OCI-LY7 (cell line): ENCODE measurements around the gene ZNF333. TPM values are rescaled to one million over a fixed set of nuclear protein-coding genes. Genes with fewer than 3 reads are reported as not detected.
A peak's percentile ranks its signal among the peaks of the same experiment; 100 is the strongest.

Source experiments
- BruUV-seq: library from RNA; stranded (reverse); fragments of 400-500 nt; replicated peaks from 2 replicates; lab custom pipeline; 2021; lab: Mats Ljungman, UMichigan
- CTCF ChIA-PET: fragments of 300-600 bp; sonication (Branson Sonifier 250); formaldehyde crosslinking; loops from one replicate; lab custom pipeline; 2022; ENCODE audit warnings: antibody characterized with exemption; ENCODE audit not compliant: unreplicated experiment; lab: Charles Lee
- POLR2A ChIA-PET: fragments of 300-600 bp; sonication (Branson Sonifier 250); formaldehyde crosslinking; loops from one replicate; lab custom pipeline; 2022; ENCODE audit warnings: antibody characterized with exemption; lab: Charles Lee
- DNase-seq: peaks from one replicate; pipeline ENCODE4 v3.0.0-alpha.2; 2015; ENCODE audit warnings: low spot score
- H2AFZ ChIP-seq: fragments of 200-600 bp; sonication (generic), shearing (Covaris generic); 2 replicates; pipeline ENCODE4 v1.6.1; 2014; ENCODE audit warnings: mild to moderate bottlenecking, antibody characterized with exemption, low read length, moderate library complexity
- H3K27ac ChIP-seq: fragments of 200-600 bp; sonication (generic); 2 replicates; pipeline ENCODE4 v1.5.1; 2014; ENCODE audit warnings: mixed run types, low read depth, mild to moderate bottlenecking, moderate library complexity, low read length, inconsistent platforms; ENCODE audit not compliant: poor library complexity, severe bottlenecking
- H3K36me3 ChIP-seq: fragments of 200-600 bp; sonication (generic); 2 replicates; pipeline ENCODE4 v1.6.1; 2014; ENCODE audit warnings: mild to moderate bottlenecking, antibody characterized with exemption, low read length, moderate library complexity, mixed read lengths; ENCODE audit not compliant: insufficient read depth
- H3K4me1 ChIP-seq: fragments of 200-600 bp; sonication (generic); 2 replicates; pipeline ENCODE4 v1.5.1; 2014; ENCODE audit warnings: mild to moderate bottlenecking, low read length; ENCODE audit not compliant: insufficient read depth, poor library complexity, severe bottlenecking
- H3K4me2 ChIP-seq: fragments of 200-600 bp; sonication (generic); 2 replicates; pipeline ENCODE4 v1.6.1; 2014; ENCODE audit warnings: mild to moderate bottlenecking, low read length
- H3K4me3 ChIP-seq: fragments of 200-600 bp; sonication (generic); 2 replicates; pipeline ENCODE4 v1.5.1; 2014; ENCODE audit warnings: mild to moderate bottlenecking, low read depth, low read length; ENCODE audit not compliant: poor library complexity, severe bottlenecking
- H3K79me2 ChIP-seq: fragments of 200-600 bp; sonication (generic); 2 replicates; pipeline ENCODE4 v1.6.1; 2016; ENCODE audit warnings: low read depth, mild to moderate bottlenecking, low read length, moderate library complexity, mixed read lengths; ENCODE audit not compliant: insufficient read depth
- H3K9me2 ChIP-seq: fragments of 200-600 bp; sonication (generic); 2 replicates; pipeline ENCODE4 v1.6.1; 2016; ENCODE audit warnings: mild to moderate bottlenecking, low read length, mixed read lengths; ENCODE audit not compliant: insufficient read depth
- H3K9me3 ChIP-seq: fragments of 200-600 bp; sonication (generic); 2 replicates; pipeline ENCODE4 v1.6.1; 2014; ENCODE audit warnings: mild to moderate bottlenecking, mixed run types, low read length, mixed read lengths
- H4K20me1 ChIP-seq: fragments of 200-600 bp; sonication (generic); 2 replicates; pipeline ENCODE4 v1.6.1; 2014; ENCODE audit warnings: mild to moderate bottlenecking, antibody characterized with exemption, low read length, moderate library complexity, mixed read lengths; ENCODE audit not compliant: insufficient read depth
- EZH2phosphoT487 ChIP-seq: fragments of 200-600 bp; sonication (generic); IDR thresholded peaks from 2 replicates; pipeline ENCODE4 v1.6.1; 2018; ENCODE audit warnings: low read depth, borderline replicate concordance, mild to moderate bottlenecking, mixed run types, antibody characterized with exemption, low read length, moderate library complexity, mixed read lengths
- intact Hi-C: fragments of 100-400 bp; cut with micrococcal nuclease; formaldehyde crosslinking; loops from one replicate; pipeline ENCODE4 v1.10.0; 2022; ENCODE audit not compliant: unreplicated experiment
- total RNA-seq, 2 experiments: library from RNA; depleted of rRNA in 1 of 2; stranded (reverse); fragments of >200 nt in 1 of 2; shearing (Covaris generic) in 1 of 2; gene quantifications; 2 replicates each; pipeline ENCODE4 v1.2.3, GENCODE V29; 2014 to 2022
- TF ChIP-seq, protein P1 (sequence below): fragments of 200-600 bp; sonication (generic); conservative IDR thresholded peaks from 2 replicates; pipeline ENCODE4 v1.5.1; 2014; ENCODE audit warnings: mild to moderate bottlenecking, antibody characterized with exemption, low read length, moderate library complexity, mixed read lengths

Gene ZNF333
- total RNA-seq, 2 experiments from 2014 or later = 25.0 to 26.1 TPM

DNA sequence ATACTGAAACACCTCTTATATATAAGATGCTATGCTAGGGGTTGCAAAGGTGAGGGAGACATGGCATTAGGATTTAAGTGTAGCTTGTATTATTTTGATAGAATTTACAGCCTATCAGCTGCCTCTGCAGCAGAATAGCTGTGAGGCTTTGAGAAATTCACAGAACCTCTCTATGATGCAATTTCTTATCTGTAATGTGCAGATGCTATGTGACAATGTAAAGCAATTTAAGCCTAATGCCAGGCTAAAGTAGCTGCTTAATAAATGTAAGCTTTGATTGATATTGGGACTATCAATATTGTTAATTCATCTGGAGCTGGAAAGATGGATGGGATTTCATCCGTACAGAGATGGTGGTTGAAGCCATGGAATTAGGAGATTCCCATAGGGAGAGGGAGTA lies 16.8 kb upstream of the ZNF333 start:
- no peak overlapping the region for H3K4me3 ChIP-seq
- no TSS peak for BruUV-seq
- DNase-seq = no peak
- POLR2A ChIA-PET = interaction anchor here (0.6 to 1.8 kb wide), 6 partner anchors 8 to 100 kb away, joined by 3 to 4 read pairs (median 4); partner anchors contain the start of gene ZNF333
- intact Hi-C loops = no loop called here
- H3K4me2 ChIP-seq = no peak overlapping the region
- H3K36me3 ChIP-seq = no peaks in the 10 kb centered on the region
- no peaks in the 10 kb centered on the region for H3K9me2 ChIP-seq
- no peaks in the 10 kb centered on the region for H3K79me2 ChIP-seq
- H3K27ac ChIP-seq = no peak overlapping the region
- H3K9me3 ChIP-seq = no peaks in the 10 kb centered on the region
- CTCF ChIA-PET = no interaction called here
- H3K4me1 ChIP-seq = peaks cover 25% of the 10 kb centered on the region
- TF ChIP-seq EZH2phosphoT487 = no peak
- TF ChIP-seq, protein P1, sequence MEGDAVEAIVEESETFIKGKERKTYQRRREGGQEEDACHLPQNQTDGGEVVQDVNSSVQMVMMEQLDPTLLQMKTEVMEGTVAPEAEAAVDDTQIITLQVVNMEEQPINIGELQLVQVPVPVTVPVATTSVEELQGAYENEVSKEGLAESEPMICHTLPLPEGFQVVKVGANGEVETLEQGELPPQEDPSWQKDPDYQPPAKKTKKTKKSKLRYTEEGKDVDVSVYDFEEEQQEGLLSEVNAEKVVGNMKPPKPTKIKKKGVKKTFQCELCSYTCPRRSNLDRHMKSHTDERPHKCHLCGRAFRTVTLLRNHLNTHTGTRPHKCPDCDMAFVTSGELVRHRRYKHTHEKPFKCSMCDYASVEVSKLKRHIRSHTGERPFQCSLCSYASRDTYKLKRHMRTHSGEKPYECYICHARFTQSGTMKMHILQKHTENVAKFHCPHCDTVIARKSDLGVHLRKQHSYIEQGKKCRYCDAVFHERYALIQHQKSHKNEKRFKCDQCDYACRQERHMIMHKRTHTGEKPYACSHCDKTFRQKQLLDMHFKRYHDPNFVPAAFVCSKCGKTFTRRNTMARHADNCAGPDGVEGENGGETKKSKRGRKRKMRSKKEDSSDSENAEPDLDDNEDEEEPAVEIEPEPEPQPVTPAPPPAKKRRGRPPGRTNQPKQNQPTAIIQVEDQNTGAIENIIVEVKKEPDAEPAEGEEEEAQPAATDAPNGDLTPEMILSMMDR = no peak
- H2AFZ ChIP-seq = no peak overlapping the region
- no peaks in the 10 kb centered on the region for H4K20me1 ChIP-seq

DNA sequence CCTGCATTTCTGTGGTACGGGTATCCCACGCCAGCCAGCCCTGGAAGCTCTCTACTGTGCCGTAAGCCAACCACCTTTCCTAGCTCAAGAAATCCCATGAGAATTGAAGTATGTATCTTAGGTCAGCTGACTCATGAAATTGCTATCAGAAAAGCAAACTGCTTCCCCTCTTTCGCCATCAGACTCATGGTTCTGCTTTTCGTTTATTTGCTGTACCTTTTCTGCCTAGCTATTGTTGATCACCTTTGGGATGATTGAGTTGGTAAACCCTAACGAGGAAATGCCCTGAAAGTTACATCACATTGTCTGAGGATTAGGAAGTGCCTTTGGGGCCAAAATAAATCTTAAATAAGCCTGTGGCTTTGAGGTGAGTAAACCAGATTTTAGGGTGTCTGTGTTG lies 15.1 kb upstream of the ZNF333 start, which contains the start of gene ADGRE3:
Gene ADGRE3, minus strand, starts transcription at position 81 of the 400 bp plus-strand sequence. Its CDS starts 74 bp downstream, at position 7.
- DNase-seq = peak; percentile 22
- BruUV-seq = no TSS peak

DNA sequence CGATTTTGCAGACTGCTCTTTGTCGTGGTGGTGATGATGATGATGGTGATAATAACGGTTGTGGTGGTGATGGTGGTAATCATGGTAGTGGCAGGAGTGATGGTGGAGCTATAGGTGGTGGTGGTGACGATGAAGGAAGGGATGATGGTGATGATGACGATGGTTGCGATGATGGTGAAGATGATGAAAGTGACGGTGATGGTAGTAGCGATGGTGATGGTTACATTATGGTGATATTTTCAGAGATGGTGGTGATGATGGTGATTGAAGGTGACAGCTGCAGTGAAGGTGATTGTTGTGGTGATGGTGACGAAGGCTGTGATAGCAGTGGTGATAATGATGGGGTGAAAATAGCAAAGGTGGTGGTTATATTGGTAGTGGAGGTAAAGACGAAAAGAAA lies 13.1 kb upstream of the ZNF333 start:
- Histone ChIP-seq H4K20me1 (no peaks in the 10 kb centered on the region), H3K36me3 (no peaks in the 10 kb centered on the region), H3K4me3 (no peak overlapping the region), H3K9me2 (no peaks in the 10 kb centered on the region), H2AFZ (no peak overlapping the region), H3K4me2 (no peak overlapping the region), H3K4me1 (peaks cover 22% of the 10 kb centered on the region), H3K27ac (no peak overlapping the region), H3K9me3 (no peaks in the 10 kb centered on the region), H3K79me2 (no peaks in the 10 kb centered on the region)
- BruUV-seq = no TSS peak
- DNase-seq = no peak
- TF ChIP-seq, protein P1 = no peak
- TF ChIP-seq EZH2phosphoT487 = no peak
- intact Hi-C loops = no loop called here
- ChIA-PET POLR2A (interaction anchor here (1.6 kb wide), 1 partner anchor 12 kb away, joined by 4 read pairs; no protein-coding TSS in a partner anchor), CTCF (no interaction called here)

More for the DNA sequence above, 15.1 kb upstream of the ZNF333 start, which contains the start of gene ADGRE3:
- Histone ChIP-seq H3K79me2 (no peaks in the 10 kb centered on the region), H3K4me2 (peak within 1 kb of the TSS; percentile 9), H3K27ac (no peak within 1 kb of the TSS), H3K36me3 (no peaks in the 10 kb centered on the region), H3K9me3 (no peaks in the 10 kb centered on the region), H4K20me1 (no peaks in the 10 kb centered on the region), H3K9me2 (no peaks in the 10 kb centered on the region), H3K4me3 (no peak within 1 kb of the TSS), H2AFZ (peak within 1 kb of the TSS; percentile 92), H3K4me1 (peaks cover 22% of the 10 kb centered on the region)
- intact Hi-C loops = no loop called here
- ChIA-PET CTCF (interaction anchor here (0.9 to 1.0 kb wide), 2 partner anchors 10 to 101 kb away, joined by 3 to 5 read pairs; no protein-coding TSS in a partner anchor), POLR2A (no interaction called here)
- TF ChIP-seq EZH2phosphoT487 = no peak
- TF ChIP-seq, protein P1 = no peak
